Epithelial cell of proximal tubule (primary cell): ENCODE results near the gene PTPRD. TPM values are rescaled to one million over a fixed set of nuclear protein-coding genes. Genes with fewer than 3 reads are reported as not detected.

Source experiments
- DNase-seq: peaks from one replicate; pipeline ENCODE4 v3.0.0-alpha.2; 2011; ENCODE audit warnings: low read depth
- H3K4me3 ChIP-seq: 2 replicates; pipeline ENCODE4 v1.5.1; 2011; ENCODE audit warnings: low read depth, mild to moderate bottlenecking, low read length
- total RNA-seq: library from RNA; depleted of rRNA; stranded (reverse); fragments of >200 nt; gene quantifications from 2 replicates; pipeline ENCODE4 v1.2.3, GENCODE V29; 2015
- TF ChIP-seq, protein P1 (sequence below): conservative IDR thresholded peaks from 2 replicates; pipeline ENCODE4 v1.5.1; 2012; ENCODE audit warnings: low read depth, mild to moderate bottlenecking, low read length

The PTPRD gene
- total RNA-seq, 1 donor from 2014 or later, result 3.2 TPM

DNA sequence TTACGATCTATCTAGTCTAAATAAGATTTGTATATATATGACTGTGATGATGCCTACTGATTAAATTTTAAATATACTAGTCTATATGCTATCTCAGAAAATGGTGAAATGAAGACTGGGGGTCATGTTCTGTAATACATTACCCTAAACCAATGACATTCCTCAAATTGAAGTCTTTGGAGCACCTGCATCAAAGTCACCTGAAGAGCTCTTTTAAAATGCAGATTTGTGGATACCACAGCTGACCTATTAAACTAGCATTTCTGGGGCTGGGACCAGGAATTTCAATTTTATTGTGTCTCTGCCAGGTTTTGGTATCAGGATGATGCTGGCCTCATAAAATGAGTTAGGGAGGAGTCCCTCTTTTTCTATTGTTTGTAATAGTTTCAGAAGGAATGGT is 2181.3 kb downstream of the PTPRD start:
- H3K4me3 ChIP-seq, result no peak overlapping the region
- no peak for DNase-seq
- TF ChIP-seq, protein P1, sequence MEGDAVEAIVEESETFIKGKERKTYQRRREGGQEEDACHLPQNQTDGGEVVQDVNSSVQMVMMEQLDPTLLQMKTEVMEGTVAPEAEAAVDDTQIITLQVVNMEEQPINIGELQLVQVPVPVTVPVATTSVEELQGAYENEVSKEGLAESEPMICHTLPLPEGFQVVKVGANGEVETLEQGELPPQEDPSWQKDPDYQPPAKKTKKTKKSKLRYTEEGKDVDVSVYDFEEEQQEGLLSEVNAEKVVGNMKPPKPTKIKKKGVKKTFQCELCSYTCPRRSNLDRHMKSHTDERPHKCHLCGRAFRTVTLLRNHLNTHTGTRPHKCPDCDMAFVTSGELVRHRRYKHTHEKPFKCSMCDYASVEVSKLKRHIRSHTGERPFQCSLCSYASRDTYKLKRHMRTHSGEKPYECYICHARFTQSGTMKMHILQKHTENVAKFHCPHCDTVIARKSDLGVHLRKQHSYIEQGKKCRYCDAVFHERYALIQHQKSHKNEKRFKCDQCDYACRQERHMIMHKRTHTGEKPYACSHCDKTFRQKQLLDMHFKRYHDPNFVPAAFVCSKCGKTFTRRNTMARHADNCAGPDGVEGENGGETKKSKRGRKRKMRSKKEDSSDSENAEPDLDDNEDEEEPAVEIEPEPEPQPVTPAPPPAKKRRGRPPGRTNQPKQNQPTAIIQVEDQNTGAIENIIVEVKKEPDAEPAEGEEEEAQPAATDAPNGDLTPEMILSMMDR, result no peak

DNA sequence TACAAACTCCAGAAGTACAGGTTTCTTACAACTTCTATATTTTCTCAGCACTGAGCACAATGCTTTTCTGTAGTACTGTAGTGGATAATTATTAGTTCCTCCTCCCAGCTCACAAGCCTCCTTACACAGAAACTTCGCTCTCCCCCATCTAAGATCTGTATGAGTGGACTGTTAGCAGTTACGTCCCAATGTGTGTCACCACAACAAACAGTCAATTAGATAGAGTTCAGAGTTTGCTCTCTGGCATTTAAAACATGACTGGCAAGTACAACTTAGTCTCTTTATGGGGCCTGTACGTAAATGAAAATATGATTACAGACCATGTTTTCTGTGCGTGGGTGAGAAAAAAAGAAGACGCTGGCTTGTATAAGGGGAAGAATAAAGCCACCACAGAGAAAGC is 2181.9 kb downstream of the PTPRD start:
- no peak for DNase-seq
- TF ChIP-seq, protein P1, result no peak
- H3K4me3 ChIP-seq, result no peak overlapping the region

DNA sequence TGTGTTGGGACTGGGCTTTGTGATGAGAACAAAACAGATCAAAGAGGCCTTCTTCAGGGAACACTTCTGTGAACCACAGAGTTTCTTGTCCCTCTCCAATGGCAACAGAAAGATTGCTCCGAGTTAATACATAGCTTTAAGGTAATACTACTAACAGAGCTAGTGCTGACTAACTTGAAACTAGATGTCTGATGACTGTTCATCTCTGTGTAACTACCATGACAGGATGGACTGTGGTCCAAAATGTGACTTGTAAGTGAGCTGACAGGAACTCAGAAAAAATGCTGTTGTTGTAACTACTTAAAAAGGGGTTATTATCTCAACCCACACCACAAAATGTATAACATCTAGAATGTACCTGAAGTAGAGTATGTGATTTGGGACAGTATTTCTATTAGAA is 2183.0 kb downstream of the PTPRD start:
- no peak overlapping the region for H3K4me3 ChIP-seq
- TF ChIP-seq, protein P1, result no peak
- DNase-seq, result no peak

DNA sequence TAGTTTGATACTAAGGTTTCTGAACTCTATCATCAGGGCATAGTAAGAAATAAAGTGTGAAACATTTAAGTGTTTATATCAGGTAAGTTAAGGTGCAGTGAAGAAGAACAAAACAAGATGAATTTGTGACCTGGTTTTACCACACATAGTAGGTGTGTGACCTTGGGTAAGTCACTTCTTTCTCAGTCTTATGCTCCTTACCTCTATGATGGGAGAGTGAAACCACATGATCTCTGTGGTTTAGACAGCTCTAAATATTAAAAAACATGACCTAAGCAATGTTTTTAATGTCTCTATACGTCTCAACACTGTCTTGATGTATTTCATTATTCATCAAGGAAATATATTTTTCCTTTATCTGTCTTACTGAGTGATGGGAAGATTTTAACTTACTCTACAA is 2183.6 kb downstream of the PTPRD start:
- no peak for DNase-seq
- H3K4me3 ChIP-seq, result no peak overlapping the region
- TF ChIP-seq, protein P1, result no peak

DNA sequence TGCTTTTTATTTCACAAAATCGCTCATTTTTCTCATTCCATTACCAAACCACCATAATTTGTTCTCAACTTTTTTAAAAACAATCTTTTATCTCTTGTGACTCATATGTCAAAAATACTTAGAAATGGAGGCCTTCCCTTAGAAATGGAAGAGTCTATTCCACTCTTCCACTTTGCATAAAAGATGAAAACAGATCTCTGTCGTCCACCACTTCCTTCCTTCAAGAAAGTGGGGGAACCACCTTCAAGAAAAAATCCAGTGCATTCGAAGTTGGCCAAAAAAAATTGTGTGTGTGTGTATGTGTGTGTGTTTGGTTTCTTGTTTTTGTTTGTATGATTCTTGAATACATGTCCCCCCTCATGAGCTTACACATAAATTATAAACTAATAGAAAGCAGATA is 2184.4 kb downstream of the PTPRD start:
- TF ChIP-seq, protein P1, result no peak
- no peak overlapping the region for H3K4me3 ChIP-seq
- no peak for DNase-seq

DNA sequence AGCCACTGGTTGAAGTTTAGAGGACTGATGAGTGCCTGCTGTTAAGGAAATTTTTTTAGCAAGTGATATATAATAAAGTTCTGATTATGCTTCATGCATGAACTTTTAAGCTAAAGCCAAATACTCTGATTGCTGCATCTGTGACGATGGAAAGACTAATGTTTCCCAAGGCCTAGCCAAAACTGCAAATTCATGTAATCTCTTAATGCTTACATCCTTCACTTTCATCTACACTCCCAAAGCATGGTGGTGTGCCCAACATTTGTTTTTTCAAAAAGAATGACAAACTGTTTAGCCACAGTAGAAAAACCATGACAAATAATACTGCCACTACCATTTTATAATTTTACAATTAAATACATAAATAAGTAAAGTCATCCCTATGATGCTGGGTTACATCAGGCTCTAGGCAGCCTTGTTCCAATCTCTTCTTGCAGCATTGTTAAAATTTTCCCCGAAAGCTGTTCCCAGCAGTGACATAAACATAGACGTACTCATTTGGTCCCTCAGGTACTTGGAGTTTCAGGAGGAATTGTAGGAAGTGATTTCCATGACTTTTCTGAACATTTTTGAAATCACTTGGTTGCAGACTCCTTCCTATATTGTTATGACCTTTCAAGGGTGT is 2187.9 kb downstream of the PTPRD start:
- H3K4me3 ChIP-seq, result no peak overlapping the region
- no peak for DNase-seq
- TF ChIP-seq, protein P1, result no peak

DNA sequence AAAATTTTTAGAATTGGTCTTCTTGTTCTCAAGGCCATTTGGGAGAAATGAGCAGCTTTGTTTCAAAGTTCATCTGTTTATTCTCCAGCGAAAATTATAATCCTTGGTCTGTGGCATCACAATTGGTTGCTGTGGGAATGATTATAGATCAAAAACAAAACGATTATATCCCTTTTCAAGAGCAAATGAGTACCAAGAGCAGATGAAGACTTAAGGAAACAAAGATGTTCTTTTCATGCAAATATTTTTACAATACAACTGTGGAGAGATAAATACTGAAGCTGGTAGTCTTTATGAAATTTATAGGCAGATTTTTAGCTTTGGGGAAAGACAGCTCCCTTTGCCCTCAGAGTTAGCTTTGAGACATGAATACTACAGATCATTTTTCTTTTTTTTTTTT is 2192.4 kb downstream of the PTPRD start:
- no peak for DNase-seq
- TF ChIP-seq, protein P1, result no peak
- H3K4me3 ChIP-seq, result no peak overlapping the region
